Peyer's patch (tissue), 4 donors: ENCODE measurements around the gene HCRTR1. TPM values are rescaled to one million over a fixed set of nuclear protein-coding genes. Genes with fewer than 3 reads are reported as not detected.

ENCODE experiments used
- DNase-seq, 3 donors: peaks; one replicate each; pipeline ENCODE4 v3.0.0-alpha.2; 2017 to 2019
- H3K27ac ChIP-seq, 4 donors: fragments of 200-600 bp; sonication (generic); one replicate each; pipeline ENCODE4 v1.5.1; 2016 to 2019
- H3K27me3 ChIP-seq, 2 donors: fragments of 200-600 bp; sonication (generic); one replicate each; pipeline ENCODE4 v1.5.1; 2019
- H3K36me3 ChIP-seq, 3 donors: fragments of 200-600 bp; sonication (generic); one replicate each; pipeline ENCODE4 v1.5.1; 2016 to 2019
- H3K4me1 ChIP-seq, 4 donors: fragments of 200-600 bp; sonication (generic); one replicate each; pipeline ENCODE4 v1.5.1; 2016 to 2019
- H3K4me3 ChIP-seq, 4 donors: fragments of 200-600 bp; sonication (generic); 1 replicate in 3 of 4; 2 replicates in 1 of 4; pipeline ENCODE4 v1.5.1; 2016 to 2019; ENCODE audit warnings: mild to moderate bottlenecking in 1 of 4
- H3K9me3 ChIP-seq, 4 donors: fragments of 200-600 bp; sonication (generic); one replicate each; pipeline ENCODE4 v1.5.1; 2016 to 2019; ENCODE audit warnings: mild to moderate bottlenecking in 1 of 4
- CTCF ChIP-seq, 6 experiments: fragments of 450-650 bp in 4 of 6; fragments of 200-600 bp in 2 of 6; sonication (generic) in 1 of 6; IDR thresholded peaks; one replicate each; pipeline ENCODE4 v1.5.1; 2017 to 2019; ENCODE audit warnings: antibody characterized with exemption in 6 of 6, mild to moderate bottlenecking in 3 of 6, moderate library complexity in 1 of 6
- POLR2A ChIP-seq, 2 donors: fragments of 450-650 bp; IDR thresholded peaks; one replicate each; pipeline ENCODE4 v1.5.1; 2017; ENCODE audit warnings: antibody characterized with exemption in 2 of 2, mild to moderate bottlenecking in 2 of 2, moderate library complexity in 2 of 2
- total RNA-seq, 4 donors: library from RNA; depleted of rRNA; stranded (reverse); fragments of >200 nt; gene quantifications; one replicate each; pipeline ENCODE4 v1.1.0, GENCODE V29; 2016

Gene HCRTR1
- total RNA-seq, 4 donors from 2014 or later, result not detected

- DNase-seq, result no peak
- Histone ChIP-seq H3K27me3 (no peaks in the 10 kb centered on the region), H3K27ac (no peak overlapping the region), H3K36me3 (no peaks in the 10 kb centered on the region), H3K4me1 (peaks cover 0 to 34% (median 10%) of the 10 kb centered on the region in 4 donors), H3K4me3 (no peak overlapping the region), H3K9me3 (no peaks in the 10 kb centered on the region)
- no peak for TF ChIP-seq POLR2A (IDR thresholded peaks at IDR 0.05)
- no peak for TF ChIP-seq CTCF (IDR thresholded peaks at IDR 0.05)
Observed at GRCh38 chr1:31570906-31571305, 46.6 kb upstream of the HCRTR1 start.

DNA sequence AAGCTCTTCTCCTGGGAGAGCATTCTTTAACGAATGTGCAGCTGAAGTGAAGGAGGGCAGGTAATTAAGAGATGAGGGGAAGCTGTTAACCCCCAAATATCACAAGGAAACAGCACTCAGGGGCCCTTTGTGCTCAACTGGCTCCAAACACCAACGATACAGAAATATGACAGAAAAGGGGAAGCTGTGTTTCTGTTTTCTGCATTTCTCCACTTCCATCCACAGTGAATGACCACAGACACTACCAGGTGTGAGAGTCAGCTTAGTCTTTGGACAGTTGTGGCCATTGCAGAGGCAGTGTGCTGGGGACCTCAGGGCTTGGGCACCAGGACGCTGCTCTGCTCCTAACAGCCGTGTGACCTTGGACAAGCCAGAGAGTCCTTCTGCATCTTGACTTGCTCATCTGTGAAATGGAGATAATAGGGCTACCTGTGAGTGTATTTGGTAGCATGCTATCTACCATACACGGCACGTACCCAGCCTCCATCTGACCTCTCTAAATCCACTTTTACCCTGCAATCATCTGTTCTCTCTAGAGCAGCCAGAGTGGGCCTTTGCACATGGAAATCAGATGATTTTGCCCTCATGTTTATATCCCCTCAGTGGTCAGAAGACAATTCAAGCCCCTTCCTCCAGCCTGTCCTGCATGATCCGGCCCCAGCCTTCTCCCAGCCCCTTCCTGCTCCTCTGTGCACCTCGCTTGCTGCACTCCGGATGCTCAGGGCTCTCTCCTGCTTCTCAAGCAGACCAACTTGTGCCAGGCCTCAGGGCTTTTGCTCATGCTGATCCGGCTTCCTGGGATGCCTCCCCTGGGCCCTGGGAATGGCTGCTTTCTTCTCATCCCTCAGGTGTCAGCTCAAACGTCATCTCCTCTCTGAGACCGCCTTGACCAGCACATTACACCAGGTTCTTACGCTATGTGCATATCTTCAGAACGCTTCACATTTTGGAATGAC lies 45.9 kb upstream of the HCRTR1 start:
- TF ChIP-seq POLR2A (IDR thresholded peaks at IDR 0.05), result no peak
- no peak for TF ChIP-seq CTCF (IDR thresholded peaks at IDR 0.05)
- DNase-seq, result peak in 2 of 3 donors; percentile 35 to 38
- H3K4me1 ChIP-seq, result peaks cover 0 to 37% (median 11%) of the 10 kb centered on the region in 4 donors
- H3K27me3 ChIP-seq, result no peaks in the 10 kb centered on the region
- H3K36me3 ChIP-seq, result no peaks in the 10 kb centered on the region
- H3K27ac ChIP-seq, result no peak overlapping the region
- no peak overlapping the region for H3K4me3 ChIP-seq
- H3K9me3 ChIP-seq, result no peaks in the 10 kb centered on the region

DNA sequence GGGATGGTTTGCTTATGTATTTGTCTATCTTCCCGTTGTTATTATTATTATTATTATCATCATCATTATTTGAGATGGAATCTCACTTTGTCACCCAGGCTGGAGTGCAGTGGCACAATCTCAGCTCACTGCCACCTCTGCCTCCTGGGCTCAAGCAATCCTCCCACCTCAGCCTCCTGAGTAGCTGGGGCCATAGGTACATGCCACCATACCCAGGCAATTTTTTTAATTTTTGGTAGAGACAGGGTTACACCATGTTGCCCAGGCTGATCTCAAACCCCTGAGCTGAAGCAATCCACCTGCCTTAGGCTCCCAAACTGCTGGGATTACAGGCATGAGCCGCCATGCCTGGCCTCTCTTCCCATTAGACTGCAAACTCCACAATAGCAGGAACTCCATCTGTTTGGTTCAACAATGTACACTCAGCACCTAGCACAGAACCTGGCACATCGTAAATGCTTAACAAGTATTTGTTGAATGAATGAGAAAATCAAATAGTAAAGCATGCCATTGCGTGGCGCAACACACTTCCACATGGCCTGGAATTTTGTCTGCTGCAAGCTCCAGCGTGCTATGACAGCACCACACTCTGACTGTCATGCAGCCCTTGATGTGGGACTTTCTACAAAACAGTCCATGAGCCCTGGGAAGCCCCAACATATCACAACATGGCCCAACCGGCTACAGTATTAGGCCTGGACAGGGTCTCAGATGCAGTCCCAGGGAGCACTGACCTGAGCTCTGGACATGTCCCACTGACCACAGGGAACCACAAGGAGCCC lies 45.0 kb upstream of the HCRTR1 start:
- peak in 2 of 3 donors; percentile 27 to 34 for DNase-seq
- Histone ChIP-seq H3K27ac (peak overlapping the region in 3 of 4 donors; percentile 84 to 96 (median 91)), H3K4me3 (no peak overlapping the region), H3K9me3 (no peaks in the 10 kb centered on the region), H3K27me3 (no peaks in the 10 kb centered on the region), H3K36me3 (no peaks in the 10 kb centered on the region), H3K4me1 (peaks cover 0 to 37% (median 11%) of the 10 kb centered on the region in 4 donors)
- TF ChIP-seq POLR2A (IDR thresholded peaks at IDR 0.05) (no peak), CTCF (IDR thresholded peaks at IDR 0.05) (no peak)

- Histone ChIP-seq H3K27ac (peak overlapping the region in 3 of 4 donors; percentile 84 to 96 (median 91)), H3K27me3 (no peaks in the 10 kb centered on the region), H3K4me1 (peaks cover 0 to 37% (median 11%) of the 10 kb centered on the region in 4 donors), H3K4me3 (no peak overlapping the region), H3K9me3 (no peaks in the 10 kb centered on the region), H3K36me3 (no peaks in the 10 kb centered on the region)
- peak in 2 of 3 donors; percentile 38 to 41 for DNase-seq
- TF ChIP-seq POLR2A (IDR thresholded peaks at IDR 0.05) (no peak), CTCF (IDR thresholded peaks at IDR 0.05) (no peak)
Observed at GRCh38 chr1:31573261-31573660, 44.2 kb upstream of the HCRTR1 start.

DNA sequence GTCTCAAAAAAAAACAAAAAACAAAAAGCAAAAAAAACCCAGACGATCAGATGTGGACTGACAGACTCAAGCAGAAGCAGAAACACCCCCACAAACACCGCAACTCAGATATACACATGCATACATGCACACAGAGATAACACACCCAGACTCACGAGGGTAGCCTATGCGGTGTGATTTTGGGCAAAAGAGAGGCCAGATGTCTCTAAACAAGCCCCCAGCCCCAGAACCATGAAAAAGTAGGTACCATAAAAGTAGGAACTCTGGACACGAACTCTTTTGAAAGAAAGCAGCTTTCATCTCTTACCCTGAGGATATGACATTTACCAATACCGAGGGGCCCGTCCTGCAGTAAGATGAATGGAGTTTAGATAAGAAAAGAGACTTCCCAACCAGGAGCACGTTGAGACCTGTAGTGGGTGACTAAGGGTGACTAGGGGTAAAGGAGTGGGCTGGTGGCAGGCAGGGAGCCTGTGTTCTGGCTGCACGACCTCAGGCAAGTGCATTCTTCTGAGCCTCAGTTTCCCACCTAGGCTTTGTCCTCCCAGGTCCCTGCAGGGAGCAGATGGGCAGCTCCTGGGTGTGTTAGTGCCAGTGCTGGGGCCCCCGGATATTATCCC lies 42.6 kb upstream of the HCRTR1 start:
- Histone ChIP-seq H3K27me3 (no peaks in the 10 kb centered on the region), H3K9me3 (no peaks in the 10 kb centered on the region), H3K4me1 (peaks cover 0 to 45% (median 11%) of the 10 kb centered on the region in 4 donors), H3K27ac (peak overlapping the region in 3 of 4 donors; percentile 84 to 96 (median 91)), H3K4me3 (peak overlapping the region in 1 of 4 donors; percentile 8), H3K36me3 (no peaks in the 10 kb centered on the region)
- DNase-seq, result peak in 1 of 3 donors; percentile 31
- no peak for TF ChIP-seq CTCF (IDR thresholded peaks at IDR 0.05)
- no peak for TF ChIP-seq POLR2A (IDR thresholded peaks at IDR 0.05)
